ENCODE measurements around the gene CHST11.

DNA sequence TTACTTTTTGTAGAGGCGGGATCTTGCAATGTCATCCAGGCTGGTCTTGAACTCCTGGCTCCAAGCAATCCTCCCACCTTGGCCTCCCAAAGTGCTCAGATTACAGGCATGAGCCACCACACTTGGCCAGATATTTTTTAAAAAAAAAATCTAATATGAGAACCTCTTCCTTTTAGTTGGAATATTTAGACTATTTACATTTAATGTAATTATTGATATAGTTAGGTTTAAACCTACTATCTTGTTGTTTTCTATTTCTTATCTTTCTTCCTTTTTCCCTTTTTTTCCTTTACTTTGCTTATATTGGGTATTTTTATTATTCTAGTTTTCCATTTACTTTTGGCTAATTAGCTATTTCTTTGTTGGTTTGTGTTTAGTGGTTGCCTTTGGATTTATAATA, 315.6 kb downstream of the CHST11 start:
- TF ChIP-seq POLR2AphosphoS5 (IDR thresholded peaks at IDR 0.05; ENCODE audit: low read length) (no peak), YY1 (IDR thresholded peaks at IDR 0.05; ENCODE audit: low read depth, low read length) (no peak), EZH2 (IDR thresholded peaks at IDR 0.05; ENCODE audit: borderline replicate concordance, control insufficient read depth, low read depth, low read length) (no peak), EP300 (IDR thresholded peaks at IDR 0.05; ENCODE audit: borderline replicate concordance in 1 of 2, control insufficient read depth in 1 of 2, low read depth in 2 of 2, low read length in 2 of 2) (no peak), SREBF2 (IDR thresholded peaks at IDR 0.05; ENCODE audit: low read length) (no peak), TCF12 (IDR thresholded peaks at IDR 0.05; ENCODE audit: low read depth, low read length) (no peak), NFYB (IDR thresholded peaks at IDR 0.05; ENCODE audit: insufficient read depth, low read depth, low read length) (no peak), NR2C2 (IDR thresholded peaks at IDR 0.05; ENCODE audit: borderline replicate concordance, control insufficient read depth, insufficient read length, low read depth) (no peak), CHD4 (IDR thresholded peaks at IDR 0.05) (no peak), BMI1 (IDR thresholded peaks at IDR 0.05; ENCODE audit: borderline replicate concordance) (no peak), HDGF (IDR thresholded peaks at IDR 0.05) (no peak)
- TF ChIP-seq, protein P1, sequence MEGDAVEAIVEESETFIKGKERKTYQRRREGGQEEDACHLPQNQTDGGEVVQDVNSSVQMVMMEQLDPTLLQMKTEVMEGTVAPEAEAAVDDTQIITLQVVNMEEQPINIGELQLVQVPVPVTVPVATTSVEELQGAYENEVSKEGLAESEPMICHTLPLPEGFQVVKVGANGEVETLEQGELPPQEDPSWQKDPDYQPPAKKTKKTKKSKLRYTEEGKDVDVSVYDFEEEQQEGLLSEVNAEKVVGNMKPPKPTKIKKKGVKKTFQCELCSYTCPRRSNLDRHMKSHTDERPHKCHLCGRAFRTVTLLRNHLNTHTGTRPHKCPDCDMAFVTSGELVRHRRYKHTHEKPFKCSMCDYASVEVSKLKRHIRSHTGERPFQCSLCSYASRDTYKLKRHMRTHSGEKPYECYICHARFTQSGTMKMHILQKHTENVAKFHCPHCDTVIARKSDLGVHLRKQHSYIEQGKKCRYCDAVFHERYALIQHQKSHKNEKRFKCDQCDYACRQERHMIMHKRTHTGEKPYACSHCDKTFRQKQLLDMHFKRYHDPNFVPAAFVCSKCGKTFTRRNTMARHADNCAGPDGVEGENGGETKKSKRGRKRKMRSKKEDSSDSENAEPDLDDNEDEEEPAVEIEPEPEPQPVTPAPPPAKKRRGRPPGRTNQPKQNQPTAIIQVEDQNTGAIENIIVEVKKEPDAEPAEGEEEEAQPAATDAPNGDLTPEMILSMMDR (IDR thresholded peaks at IDR 0.05 in 2 of 3, conservative IDR thresholded peaks at IDR 0.05 in 1 of 3; ENCODE audit: control insufficient read depth in 2 of 3, extremely low read depth in 1 of 3, insufficient read depth in 1 of 3, low read depth in 3 of 3, low read length in 3 of 3): no peak
- TF ChIP-seq, protein P2, sequence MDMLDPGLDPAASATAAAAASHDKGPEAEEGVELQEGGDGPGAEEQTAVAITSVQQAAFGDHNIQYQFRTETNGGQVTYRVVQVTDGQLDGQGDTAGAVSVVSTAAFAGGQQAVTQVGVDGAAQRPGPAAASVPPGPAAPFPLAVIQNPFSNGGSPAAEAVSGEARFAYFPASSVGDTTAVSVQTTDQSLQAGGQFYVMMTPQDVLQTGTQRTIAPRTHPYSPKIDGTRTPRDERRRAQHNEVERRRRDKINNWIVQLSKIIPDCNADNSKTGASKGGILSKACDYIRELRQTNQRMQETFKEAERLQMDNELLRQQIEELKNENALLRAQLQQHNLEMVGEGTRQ (IDR thresholded peaks at IDR 0.05; ENCODE audit: borderline replicate concordance, low read depth, low read length): no peak
- TF ChIP-seq, protein P3, sequence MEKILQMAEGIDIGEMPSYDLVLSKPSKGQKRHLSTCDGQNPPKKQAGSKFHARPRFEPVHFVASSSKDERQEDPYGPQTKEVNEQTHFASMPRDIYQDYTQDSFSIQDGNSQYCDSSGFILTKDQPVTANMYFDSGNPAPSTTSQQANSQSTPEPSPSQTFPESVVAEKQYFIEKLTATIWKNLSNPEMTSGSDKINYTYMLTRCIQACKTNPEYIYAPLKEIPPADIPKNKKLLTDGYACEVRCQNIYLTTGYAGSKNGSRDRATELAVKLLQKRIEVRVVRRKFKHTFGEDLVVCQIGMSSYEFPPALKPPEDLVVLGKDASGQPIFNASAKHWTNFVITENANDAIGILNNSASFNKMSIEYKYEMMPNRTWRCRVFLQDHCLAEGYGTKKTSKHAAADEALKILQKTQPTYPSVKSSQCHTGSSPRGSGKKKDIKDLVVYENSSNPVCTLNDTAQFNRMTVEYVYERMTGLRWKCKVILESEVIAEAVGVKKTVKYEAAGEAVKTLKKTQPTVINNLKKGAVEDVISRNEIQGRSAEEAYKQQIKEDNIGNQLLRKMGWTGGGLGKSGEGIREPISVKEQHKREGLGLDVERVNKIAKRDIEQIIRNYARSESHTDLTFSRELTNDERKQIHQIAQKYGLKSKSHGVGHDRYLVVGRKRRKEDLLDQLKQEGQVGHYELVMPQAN (conservative IDR thresholded peaks at IDR 0.05): no peak
